ENCODE results near the gene TRMU.

The TRMU gene

DNA sequence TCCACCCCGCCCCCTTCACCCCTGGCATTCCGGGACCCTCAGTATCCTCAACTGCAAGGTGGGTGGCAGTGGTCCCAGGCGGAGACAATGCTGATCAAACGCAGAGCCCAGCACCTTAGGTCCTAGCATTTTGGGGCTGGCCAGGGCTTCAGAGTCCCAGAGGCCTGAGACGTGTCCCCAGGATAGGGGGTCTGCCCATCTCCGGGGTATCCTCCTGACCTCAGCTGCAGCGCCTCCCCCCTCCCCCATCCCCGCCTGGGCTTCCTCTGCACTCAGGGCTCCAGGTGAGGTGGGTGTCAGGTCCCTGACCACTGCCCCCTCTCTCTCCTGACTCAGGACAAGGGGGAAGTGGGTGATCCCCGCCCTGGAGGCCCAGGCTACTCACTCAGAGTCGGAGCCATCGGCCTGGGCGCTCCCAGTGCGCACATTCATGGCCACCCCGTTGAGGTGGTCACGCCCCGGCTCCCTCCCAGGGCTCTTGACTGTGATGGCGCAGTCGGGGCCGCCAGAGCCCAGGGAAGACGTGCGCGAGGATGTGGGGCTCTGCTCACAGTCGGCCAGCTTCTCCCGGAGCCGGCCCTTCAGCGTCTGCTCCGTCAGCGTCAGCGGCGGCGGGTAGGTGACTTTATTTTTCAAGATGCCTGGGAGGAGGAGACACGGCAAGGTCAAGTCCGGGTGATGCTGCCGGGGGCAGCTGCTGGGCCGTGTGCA, 28.3 kb downstream of the TRMU start:
- TF ChIP-seq, protein P1, sequence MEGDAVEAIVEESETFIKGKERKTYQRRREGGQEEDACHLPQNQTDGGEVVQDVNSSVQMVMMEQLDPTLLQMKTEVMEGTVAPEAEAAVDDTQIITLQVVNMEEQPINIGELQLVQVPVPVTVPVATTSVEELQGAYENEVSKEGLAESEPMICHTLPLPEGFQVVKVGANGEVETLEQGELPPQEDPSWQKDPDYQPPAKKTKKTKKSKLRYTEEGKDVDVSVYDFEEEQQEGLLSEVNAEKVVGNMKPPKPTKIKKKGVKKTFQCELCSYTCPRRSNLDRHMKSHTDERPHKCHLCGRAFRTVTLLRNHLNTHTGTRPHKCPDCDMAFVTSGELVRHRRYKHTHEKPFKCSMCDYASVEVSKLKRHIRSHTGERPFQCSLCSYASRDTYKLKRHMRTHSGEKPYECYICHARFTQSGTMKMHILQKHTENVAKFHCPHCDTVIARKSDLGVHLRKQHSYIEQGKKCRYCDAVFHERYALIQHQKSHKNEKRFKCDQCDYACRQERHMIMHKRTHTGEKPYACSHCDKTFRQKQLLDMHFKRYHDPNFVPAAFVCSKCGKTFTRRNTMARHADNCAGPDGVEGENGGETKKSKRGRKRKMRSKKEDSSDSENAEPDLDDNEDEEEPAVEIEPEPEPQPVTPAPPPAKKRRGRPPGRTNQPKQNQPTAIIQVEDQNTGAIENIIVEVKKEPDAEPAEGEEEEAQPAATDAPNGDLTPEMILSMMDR (IDR thresholded peaks at IDR 0.05; ENCODE audit: low read depth, low read length): no peak
- DNase-seq (ENCODE audit: extremely low read depth, low read depth): no peak

DNA sequence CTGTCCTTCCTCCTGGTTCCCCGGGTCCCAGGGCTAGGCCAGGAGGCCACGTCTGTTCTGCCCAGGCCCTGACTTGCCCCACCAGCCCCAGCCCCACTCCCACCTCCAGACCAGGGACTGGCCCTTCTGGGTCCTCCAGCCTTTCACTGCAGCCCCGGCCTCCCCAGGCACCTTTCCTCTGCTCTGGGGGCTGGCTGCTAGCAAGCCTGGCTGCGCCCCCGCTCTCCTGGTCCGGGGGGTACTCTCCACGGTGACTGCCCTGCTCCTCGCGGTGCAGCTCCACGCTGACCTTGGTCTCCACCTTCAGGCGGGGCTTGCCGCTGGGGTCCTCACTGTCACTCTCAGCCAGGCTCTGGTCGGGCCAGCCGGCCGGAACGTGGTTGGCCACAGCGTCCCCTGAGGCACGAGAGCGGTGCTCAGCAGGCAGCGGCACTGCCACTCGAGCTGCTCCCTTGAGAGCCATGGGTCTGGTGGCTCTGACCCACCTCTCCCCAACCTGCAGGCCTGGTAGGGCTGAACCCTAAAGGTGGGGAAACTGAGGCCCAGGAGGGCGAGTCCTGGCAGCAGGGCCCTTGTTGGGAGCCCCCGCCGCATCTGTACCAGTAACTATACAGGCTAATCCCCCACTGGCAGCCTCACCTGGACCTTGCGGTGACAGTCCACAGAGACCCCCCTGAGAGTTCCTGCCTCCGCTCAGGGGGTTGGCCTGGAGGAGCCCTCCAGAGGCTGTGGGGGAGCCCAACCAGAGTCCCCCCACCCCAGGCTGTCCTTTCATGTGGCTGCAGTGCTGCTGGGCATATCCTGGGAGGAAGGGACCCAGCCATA, 29.0 kb downstream of the TRMU start:
- DNase-seq (ENCODE audit: extremely low read depth, low read depth): no peak
- TF ChIP-seq, protein P1 (IDR thresholded peaks at IDR 0.05; ENCODE audit: low read depth, low read length): no peak

DNA sequence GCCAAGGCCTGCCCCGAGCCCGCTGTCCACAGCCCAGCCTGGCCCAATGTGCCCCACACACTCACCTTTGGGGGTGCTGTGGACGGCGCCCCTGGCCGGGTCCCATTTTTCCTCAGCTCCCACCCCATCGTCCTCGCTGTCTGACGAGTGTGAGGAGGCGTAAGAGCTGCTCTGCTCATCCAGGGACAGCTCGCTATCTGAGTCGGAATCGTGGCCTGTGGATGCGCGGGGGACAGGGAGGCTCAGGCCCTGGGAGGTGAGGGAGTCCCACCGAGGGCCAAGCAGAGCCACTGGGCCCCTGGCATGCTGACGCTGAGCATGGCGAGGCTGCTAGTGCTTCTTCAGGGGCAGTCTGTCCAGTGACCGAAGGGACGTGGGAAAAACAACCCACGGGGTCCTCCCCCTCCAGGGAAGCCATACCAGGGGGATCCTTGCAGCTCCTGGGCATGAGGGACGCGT, 29.7 kb downstream of the TRMU start:
- no peak for DNase-seq (ENCODE audit: extremely low read depth, low read depth)
- TF ChIP-seq, protein P1 (IDR thresholded peaks at IDR 0.05; ENCODE audit: low read depth, low read length): no peak

DNA sequence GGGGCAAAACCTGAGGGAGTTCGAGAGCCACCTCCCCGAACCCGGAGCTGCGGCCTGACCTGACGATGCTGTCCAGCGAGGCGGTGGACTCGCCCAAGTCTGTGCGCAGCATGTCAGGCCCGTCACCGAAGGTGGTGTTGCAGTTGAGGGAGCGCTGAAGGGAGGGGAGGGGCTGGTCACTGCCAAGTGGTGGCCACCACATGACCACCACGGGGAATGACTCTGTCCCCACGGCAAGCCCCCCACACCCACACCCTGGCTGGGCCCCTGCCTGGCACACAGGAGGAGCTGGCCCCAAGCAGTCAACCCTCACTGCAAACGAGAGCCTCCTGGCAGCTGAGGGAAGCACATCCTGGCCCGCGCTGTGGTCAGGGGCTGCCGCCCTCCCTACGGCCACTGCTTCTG, 30.8 kb downstream of the TRMU start:
- TF ChIP-seq, protein P1 (IDR thresholded peaks at IDR 0.05; ENCODE audit: low read depth, low read length): no peak
- DNase-seq (ENCODE audit: extremely low read depth, low read depth): no peak

DNA sequence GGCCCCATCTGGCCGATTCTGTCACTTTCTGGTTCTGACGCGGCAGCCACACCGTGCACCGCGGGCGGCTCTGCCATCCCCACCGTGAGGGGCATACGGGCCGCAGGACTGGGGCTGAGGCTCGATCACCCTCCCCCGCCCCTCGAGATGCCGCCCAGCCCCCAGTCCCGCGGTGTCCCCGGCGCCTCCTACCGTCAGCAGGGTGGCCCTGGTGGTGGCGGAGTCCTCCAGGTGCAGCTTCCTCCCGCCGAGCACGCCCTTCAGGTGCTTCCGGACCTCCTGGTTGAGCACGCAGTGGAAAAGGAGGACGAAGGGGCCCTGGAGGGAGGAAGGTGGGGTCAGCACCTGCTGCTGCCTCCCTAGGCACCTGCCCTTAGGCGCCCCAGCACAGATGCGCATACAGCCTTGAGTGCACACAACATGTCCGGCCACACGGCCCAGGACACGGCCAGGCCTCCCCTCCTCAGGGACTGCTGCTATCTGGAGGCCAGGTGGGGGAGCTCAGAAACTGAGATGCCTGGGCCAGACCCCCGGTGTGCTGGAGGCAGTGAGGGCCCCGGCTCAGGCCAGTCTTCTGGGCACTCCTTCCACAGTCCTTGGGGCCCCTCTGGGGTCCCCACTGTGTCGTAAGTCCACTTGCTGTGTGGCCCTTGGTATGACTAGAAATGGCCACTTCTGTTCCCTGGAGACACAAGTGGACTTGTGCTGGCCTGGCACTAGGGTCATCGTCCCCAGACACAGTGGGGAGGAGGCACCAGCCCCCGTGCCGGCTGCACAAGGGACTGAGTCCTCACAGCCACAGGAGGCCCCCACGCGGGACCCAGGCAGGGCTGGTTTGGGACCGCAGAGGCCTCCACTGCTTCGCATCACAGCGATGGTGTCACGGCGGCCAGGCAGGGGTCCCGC, 31.5 kb downstream of the TRMU start:
- TF ChIP-seq, protein P1 (IDR thresholded peaks at IDR 0.05; ENCODE audit: low read depth, low read length): no peak
- DNase-seq (ENCODE audit: extremely low read depth, low read depth): no peak

DNA sequence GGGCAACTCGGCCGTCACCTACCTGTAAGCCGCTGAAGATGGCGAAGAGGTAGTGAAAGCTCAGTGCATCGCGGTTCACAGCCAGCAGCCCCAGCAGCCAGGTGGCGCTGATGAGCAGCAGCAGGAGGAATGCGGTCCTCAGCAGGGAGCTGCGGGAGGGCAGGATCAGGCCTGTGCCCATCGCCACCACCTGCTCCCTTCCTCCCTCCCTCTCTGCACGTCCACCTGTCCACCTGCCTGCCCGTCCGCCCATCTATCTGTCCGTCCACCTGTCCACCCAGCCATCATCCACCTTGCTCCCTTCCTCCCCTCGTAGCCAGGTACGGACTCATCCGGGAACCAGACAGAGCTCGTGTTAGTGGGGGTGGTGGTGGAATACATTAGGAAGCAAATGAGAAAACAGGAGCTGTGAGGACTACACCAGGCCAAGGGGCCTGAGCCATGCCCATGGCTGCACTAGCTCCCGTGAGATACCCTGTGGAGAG, 32.2 kb downstream of the TRMU start:
- TF ChIP-seq, protein P1 (IDR thresholded peaks at IDR 0.05; ENCODE audit: low read depth, low read length): peak; percentile 99
- DNase-seq (ENCODE audit: extremely low read depth, low read depth): no peak
